Right kidney (tissue), 1 donor: ENCODE data around the gene SHANK3.
"Not testable (repeated sequence)": the region's sequence is repeated elsewhere in the genome, so short reads cannot be mapped to it uniquely, and the experiment has no call there.

ENCODE experiments used
- DNase-seq: peaks from one replicate; pipeline ENCODE4 v3.0.0-alpha.2; 2016

The SHANK3 gene

GRCh38 chr22:50653256-50653655, 19.4 kb upstream of the SHANK3 start:
- DNase-seq = no peak

GRCh38 chr22:50654664-50655063, 18.0 kb upstream of the SHANK3 start:
- not testable (repeated sequence) for DNase-seq

- DNase-seq = peak; percentile 26
Measured at GRCh38 chr22:50656122-50657070, 16.2 kb upstream of the SHANK3 start.

GRCh38 chr22:50657925-50658324, 14.7 kb upstream of the SHANK3 start:
- DNase-seq = no peak

- DNase-seq = not testable (repeated sequence)
Measured at GRCh38 chr22:50659711-50660110, 12.9 kb upstream of the SHANK3 start.

- no peak for DNase-seq
Measured at GRCh38 chr22:50660306-50660705, 12.3 kb upstream of the SHANK3 start.

GRCh38 chr22:50665212-50665611, 7.4 kb upstream of the SHANK3 start:
- DNase-seq = no peak

- DNase-seq = no peak
Measured at GRCh38 chr22:50665738-50666137, 6.9 kb upstream of the SHANK3 start.

GRCh38 chr22:50670513-50670912, 2.1 kb upstream of the SHANK3 start:
- no peak for DNase-seq

GRCh38 chr22:50670914-50671538, 1.6 kb upstream of the SHANK3 start:
- DNase-seq = no peak

GRCh38 chr22:50671641-50672040, 982 bp upstream of the SHANK3 start:
- no peak for DNase-seq

- no peak for DNase-seq
Measured at GRCh38 chr22:50672041-50672440, 582 bp upstream of the SHANK3 start.

- peak; percentile 54 for DNase-seq
Measured at GRCh38 chr22:50673231-50674129, 857 bp downstream of the SHANK3 start.

GRCh38 chr22:50674130-50674500, 1.5 kb downstream of the SHANK3 start:
- no peak for DNase-seq

GRCh38 chr22:50674606-50675552, 2.3 kb downstream of the SHANK3 start:
- DNase-seq = peak; percentile 81

GRCh38 chr22:50675553-50676179, 3.0 kb downstream of the SHANK3 start:
- DNase-seq = no peak

GRCh38 chr22:50676180-50676636, 3.6 kb downstream of the SHANK3 start:
- DNase-seq = no peak

- no peak for DNase-seq
Measured at GRCh38 chr22:50676661-50677492, 4.3 kb downstream of the SHANK3 start.

- DNase-seq = no peak
Measured at GRCh38 chr22:50677493-50678217, 5.0 kb downstream of the SHANK3 start.
